NAMALWA (cell line): Measurements from ENCODE around the gene MYOF.
"Not testable (repeated sequence)": the region's sequence is repeated elsewhere in the genome, so short reads cannot be mapped to it uniquely, and the experiment has no call there.

Experiments used
- DNase-seq: peaks from one replicate; pipeline ENCODE4 v3.0.0-alpha.2; 2015; ENCODE audit warnings: low spot score

The MYOF gene

DNA sequence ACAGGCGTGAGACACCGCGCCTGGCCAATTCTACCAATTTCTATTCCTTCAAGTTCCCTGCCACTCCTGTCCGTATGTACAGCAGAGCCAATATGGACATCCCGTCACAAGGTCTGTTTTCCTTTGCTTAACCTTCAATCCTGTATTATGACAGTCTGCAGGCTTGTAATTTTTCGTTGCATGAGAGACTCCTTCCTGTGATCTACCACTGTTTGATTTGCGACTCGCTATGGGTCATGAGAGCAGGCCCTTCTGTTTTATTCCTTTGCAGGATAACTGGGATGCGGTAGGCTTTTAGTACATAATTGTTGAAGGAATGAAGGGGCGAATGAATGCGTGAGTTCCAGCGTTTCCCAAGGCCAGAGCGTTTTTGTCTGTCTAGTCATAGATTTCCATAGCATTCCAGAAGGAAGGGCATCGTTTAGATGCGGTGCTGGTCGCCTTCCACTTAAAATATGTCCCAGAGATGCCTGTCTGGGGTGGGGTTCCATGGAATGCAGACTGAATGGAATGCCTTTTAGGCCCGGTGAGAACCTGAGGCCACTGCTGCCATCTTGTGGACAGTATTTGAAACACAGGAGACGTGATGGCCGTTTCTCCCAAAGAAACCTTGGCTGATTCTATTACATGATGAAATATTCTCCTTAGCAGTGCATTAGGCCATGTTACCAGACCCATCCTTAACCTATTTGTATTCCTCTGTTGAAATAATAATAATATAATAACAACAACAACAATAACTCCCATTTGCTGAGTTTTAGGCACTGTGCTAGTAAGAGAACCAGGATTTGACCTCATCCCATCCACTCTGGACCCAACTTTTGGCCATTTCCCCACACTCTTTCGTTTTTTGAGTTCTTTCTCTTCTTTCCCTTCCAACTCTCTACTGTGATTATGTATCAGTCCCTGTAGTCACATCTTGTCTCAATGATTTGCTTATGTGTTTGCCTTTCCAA is 193.2 kb downstream of the MYOF start:
- peak; percentile 78 for DNase-seq

DNA sequence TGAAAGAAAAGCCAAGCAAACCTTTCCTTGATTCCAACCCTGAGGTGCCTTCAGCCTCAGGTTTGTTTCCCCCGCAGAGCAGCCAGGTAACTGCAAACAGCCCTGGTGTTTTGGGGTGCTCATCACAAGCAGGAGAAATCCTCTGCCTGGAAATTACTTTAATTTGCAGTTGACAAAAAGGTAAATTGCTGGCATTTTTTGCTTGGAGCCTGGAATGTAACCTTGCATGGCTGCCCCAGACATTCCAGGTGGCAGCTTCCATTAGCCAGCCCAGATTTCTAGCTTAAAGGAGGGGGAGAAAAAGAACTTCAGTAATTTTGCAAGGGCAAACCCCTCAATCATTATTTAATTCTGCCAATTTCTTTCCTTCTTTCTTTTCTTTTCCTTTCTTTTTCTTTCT is 194.4 kb downstream of the MYOF start:
- no peak for DNase-seq

DNA sequence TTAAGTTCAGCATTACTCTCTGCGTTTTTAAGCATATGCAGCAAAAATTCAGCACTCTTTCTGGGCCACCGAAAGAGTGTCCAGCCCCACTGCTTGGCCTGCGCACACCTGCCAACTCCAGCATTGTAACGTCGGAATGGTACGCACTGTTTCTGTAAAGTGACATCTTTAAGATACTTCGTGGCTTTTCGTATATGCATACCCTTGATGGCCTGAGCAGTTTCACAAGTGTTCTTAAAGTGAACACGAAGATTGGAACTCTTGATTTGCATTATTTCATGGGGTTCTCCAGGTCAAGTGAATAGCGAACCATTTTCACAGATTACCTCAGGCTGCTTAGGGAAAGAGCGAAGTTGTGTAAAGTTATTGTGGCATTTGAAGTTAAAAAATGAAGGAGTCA is 197.9 kb downstream of the MYOF start:
- DNase-seq = not testable (repeated sequence)

DNA sequence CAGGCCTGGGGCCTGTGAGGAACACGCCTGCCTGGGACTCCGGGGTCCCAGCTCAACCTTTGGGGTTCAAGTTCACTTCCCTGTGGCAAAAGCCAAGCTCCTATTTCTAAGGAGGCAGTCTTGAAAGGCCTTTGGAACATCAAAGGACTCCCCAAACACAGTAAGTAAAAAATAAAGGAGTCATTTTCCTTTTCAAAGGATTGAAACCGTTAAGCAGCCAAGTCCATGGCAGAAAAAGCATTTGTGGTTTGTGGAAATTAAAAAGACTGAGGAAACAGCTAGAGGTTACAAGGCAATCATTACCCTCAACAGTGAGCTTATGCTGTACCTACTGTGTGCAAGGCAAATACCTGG is 200.8 kb downstream of the MYOF start:
- DNase-seq = no peak

DNA sequence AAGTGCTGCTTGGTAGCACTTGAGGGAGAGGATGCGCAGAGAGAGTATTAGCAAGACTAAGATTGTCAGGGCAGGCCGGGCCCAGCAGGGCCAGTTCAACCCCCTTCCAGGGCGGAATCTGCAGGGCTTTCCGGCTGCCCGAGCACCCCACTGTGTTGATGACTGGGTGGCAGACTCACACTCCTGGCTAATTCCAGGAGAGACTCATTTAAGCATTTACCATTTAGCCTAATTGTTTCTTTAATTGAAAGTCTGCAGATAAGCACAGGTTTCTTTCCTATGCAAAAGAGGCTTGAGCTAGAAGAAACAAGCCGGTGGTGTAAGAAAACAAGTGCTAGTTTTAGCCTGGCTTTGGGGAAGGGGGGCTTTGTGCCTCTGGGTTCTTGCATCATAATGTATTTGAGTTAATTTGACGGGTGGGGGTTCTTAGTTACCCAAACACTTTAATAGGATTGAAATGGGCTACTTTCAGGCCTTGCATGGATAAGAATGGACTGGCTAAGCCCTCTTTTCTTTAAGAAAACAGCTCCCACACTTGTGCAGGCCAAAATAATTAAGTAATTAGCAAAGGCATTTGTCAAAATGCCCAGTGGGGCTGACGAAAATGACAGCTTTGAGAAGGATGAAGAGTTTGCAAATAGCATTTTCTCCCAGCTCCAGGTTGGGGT is 201.3 kb downstream of the MYOF start:
- peak; percentile 77 for DNase-seq

DNA sequence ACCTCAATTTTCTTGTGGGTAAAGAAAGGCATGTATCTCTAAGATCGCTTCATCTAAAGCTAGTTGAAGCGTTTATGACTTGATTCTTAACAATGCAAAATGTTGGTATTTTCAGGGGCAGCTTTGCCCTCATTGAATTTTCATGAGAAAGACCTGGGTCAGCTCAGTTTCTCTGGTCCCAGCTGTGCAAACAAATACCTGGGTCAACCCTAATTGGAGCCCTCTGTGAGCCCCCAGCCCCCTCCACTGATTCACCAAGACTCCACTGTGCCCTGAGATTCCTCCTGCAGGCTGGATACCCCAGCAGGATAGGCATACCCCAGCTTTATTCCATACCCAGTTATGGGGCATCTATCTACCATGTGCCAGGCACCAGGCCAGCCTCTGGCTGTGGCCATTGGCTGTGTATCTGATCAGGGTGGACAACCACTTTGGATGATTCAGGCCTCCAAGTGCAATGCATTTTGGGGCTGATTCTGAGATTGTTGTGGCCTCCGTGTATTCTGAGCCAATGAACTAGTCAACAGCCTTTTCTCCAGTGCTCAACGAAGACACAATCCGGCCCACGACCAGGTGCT is 201.9 kb downstream of the MYOF start:
- DNase-seq = no peak

DNA sequence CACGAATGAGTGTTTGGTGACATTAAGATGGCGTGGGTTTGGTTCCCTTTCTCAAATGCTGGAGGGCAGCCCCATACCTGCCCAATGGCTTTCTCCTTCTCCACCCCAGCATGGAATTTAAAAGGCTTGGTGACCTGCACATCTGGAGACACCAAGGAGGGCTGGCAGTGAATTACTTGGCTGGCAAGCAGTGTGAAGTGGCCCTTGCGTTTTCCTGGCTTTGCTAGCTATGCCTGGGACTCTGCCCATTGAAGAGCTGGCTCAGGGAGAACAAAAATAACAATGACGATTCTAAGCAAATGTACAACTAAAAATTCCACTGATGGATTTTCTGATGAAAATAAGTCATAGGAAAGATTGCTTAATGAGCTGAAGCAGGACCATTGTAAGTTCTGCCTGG is 204.8 kb downstream of the MYOF start:
- no peak for DNase-seq

DNA sequence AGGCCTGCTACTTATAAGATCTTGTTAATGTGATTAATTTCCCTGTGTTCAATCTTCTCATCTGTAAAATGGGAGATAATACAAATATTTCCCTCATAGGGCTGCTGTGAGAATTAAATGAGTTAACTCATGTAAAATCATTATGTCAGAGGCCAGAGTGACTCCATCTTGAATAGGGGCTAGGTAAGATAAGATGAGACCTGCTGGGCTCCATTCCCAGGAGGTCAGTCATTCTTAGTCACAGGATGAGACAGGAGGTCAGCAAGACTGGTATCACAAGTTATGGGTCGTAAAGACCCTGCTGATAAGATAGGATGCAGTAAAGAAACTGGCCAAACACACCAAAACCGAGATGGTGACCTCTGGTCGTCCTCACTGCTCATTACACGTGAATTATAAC is 207.7 kb downstream of the MYOF start:
- DNase-seq = no peak

DNA sequence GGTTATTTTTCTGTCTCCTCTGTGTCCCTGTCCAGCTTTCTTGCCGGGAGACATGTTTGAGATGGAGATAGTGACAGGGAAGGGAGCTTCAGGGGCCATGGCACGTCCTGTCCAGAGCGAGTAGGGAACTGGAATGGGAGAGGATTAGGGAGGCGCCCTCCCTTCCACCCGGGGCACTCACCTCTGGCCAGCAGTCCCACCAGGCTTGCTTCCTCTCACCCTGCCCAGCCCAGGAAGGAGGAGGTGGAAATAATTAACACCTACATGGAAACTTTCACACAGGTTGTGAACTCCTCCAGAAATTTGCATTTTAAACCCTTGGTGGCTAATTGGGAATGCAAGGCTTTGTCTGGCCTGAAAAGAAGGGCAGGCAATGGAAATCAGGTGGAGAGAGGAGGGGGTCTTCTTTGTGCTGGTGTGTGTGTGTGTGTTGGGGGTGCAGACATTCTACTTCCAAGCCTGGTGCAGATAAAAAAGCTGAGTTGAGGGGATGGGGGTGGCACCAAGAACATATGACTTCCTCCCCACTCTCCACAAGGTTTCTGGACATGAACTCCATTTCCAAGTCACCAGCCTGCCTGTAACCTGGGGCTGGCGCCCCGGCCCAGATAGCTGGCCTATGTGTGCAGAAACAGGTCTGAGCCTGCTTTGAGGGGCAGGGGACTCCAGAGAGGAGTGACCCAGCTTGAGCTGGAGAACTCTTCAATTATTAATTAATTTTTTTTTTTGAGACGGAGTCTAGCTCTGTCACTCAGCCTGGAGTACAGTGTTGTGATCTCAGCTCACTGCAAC is 209.1 kb downstream of the MYOF start:
- no peak for DNase-seq

DNA sequence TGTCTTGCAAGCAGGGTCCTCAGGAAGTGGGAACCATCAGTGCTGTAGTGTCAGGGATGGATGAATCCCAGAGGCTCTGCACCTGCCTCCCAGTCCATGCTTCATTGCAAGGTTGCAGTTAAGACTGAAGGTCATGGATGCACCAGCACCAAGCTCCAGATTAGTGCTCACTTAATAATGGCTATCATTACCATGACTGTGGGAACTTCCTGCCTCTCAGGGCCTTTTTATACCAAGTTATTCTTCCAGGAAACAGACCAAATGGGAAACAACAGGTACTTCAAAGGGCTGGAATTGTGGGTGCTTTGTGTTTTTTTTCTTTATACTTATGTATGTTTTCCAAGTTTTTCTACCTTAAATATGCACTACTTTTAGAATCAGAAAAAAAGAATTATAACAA is 210.8 kb downstream of the MYOF start:
- DNase-seq = no peak

DNA sequence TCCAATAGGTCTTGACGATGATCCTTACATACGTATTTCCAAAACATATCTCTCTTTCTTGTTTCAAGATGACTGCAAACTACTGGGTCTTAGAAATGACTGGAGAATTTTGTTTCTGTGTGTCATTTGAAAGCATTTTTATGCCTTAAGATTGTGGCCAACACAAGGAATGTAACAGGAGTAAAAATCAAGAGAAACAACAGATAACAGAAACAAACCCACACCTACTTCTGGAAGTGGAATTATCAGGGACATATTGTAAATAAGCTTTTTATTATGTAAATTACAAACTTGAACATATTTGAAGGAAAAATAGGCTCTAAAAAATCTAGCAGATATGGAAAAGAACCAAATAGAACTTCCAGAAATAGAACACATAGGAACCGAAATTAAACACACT is 212.9 kb downstream of the MYOF start:
- no peak for DNase-seq

DNA sequence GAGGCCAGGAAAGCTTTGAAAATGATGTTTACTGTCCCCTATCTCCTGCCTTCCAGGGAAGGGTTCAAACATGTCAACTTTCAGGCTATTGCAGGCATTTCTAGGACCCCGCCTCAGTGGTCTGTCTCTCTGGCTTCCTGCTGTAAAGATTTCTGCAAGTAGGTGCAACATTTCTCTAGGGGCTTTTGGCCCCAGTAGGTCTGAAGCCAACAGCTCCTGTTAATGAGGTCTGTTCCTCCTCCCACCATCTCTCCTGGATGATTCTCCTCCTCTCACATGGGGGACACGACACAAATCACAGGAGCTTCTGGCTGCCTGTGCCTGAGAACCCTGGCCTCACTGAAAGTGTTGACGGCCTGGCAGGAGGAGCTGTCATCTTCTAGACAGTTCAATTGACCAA is 214.1 kb downstream of the MYOF start:
- DNase-seq = no peak

DNA sequence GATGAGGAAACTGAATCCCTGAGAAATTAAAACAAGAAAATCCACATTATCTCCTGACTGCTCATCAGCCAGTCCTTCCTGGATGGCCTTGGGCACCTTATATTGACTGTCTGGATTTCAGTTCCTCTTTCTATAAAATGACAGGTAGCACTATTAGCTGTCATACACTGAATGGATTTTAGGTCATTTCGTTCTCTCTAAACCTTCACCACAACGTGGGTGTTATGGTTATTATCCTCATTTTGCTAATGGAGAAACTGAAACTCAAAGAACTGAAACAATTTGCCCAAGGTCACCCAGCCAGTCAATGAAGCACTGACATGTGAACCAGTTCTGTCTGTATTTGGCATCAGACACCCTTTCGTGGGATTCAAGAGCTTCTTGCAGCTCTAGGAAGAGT is 214.6 kb downstream of the MYOF start:
- DNase-seq = peak; percentile 51

DNA sequence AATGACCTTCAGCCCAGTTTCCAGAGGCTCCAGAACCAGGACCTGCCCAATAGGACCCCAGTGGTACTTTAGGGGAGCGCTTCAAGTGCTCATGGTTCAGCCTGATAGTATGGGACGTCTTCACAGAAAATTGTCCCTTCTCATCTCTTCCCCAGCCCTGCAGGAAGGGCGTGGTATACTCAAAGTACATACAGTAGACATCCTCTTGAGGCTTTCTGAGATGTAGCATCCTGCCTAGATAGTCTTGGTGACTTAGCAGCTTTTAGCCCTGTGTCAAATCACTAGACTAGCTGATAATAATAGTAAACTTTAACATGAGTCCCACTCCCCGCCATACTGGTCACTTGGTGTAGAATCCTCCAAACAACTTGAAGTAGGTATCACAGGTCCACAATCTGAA is 215.3 kb downstream of the MYOF start:
- DNase-seq = no peak

DNA sequence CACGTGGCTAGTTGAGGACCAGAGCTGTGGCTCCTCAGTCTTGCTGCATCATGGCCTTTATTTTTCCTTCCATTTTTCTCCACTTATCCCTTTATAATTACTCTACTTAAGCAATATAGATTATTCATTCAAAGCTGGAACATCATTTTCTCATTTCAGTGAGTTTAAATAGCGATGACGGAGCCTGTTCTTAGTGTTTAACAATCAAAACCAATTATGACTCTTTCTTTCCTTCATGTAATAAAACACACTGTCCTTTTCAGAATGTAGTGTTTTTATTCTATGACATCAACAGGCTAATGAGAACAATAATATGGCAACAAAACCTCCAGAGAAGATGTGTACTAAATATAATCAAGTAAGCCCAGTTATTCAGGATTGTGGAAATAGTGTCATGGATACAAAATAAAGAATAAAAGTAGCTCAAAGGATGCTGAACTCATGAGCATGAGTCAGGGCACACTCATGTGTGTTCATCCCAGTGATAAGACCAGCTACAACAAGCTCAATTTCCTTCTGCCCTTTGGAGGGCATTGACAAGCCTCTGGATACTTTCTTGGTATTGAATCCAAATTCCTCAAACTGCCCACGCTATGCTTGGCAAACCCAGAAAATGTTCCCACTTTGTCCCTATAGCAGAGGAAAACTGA is 220.0 kb downstream of the MYOF start:
- no peak for DNase-seq

DNA sequence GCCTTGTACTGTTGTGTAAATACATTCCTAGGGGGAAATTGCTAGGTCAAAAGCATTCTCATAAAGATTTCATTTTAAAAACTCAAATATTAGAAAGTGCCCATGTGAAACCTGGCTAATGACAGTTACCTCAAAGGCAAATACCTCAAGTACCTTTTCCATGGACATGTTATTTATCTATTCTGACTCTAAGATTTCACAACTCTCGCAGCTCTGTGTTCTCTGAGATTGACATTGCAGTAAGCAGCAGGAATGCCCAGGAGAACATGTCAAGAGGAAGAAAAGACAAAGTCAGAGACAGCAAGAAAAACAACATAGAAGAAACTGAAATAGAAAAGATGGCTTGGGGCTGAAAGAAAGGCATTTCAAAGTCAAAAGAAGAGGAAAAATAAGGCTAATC is 221.0 kb downstream of the MYOF start:
- DNase-seq = no peak

DNA sequence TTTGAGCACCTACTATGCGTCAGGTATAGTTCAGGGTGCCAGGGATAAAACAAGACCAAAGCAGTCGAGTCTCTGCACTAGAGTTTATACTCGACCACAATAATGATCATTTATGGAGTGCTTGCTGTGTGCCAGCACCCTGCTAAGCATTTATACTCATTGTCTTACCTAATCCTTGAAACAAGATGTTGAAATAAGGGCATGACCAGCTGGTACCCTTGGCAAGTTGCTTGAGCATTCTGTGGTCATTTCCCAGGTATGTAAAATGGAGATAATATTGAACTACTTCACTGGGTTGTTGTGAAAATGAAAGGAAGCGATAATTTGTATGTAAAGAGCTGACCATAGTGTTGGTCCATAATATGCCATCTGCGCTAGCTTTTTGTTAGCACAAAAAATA is 223.0 kb downstream of the MYOF start:
- DNase-seq = no peak
